ENCODE measurements around the gene CPED1.

The CPED1 gene

DNA sequence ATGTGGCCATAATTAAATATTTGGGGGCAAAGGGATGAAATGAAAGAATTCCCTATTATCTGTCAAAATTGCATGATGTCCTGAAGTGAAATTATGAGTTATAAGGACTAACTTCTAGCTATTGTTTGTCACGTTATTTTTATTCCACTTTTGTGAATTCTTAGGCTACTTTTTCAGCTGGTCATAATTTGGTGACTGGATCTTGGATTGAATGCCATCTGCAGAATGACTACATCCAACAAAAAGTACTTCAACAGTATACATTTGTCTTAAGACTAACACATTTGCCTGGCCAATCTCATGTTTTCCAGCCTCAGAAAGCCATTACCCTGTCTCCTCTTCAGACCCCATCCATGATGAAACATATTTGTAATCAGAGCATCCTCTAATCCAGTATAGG is 292.1 kb downstream of the CPED1 start:
- no peak overlapping the region for H3K4me3 ChIP-seq (ENCODE audit: low read depth, low read length)
- no peaks in the 10 kb centered on the region for H3K36me3 ChIP-seq (replicated peaks)
- no peak overlapping the region for H3K27ac ChIP-seq
- TF ChIP-seq, protein P1, sequence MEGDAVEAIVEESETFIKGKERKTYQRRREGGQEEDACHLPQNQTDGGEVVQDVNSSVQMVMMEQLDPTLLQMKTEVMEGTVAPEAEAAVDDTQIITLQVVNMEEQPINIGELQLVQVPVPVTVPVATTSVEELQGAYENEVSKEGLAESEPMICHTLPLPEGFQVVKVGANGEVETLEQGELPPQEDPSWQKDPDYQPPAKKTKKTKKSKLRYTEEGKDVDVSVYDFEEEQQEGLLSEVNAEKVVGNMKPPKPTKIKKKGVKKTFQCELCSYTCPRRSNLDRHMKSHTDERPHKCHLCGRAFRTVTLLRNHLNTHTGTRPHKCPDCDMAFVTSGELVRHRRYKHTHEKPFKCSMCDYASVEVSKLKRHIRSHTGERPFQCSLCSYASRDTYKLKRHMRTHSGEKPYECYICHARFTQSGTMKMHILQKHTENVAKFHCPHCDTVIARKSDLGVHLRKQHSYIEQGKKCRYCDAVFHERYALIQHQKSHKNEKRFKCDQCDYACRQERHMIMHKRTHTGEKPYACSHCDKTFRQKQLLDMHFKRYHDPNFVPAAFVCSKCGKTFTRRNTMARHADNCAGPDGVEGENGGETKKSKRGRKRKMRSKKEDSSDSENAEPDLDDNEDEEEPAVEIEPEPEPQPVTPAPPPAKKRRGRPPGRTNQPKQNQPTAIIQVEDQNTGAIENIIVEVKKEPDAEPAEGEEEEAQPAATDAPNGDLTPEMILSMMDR (IDR thresholded peaks at IDR 0.05; ENCODE audit: low read depth, low read length, missing control alignments) = no peak
- DNase-seq = no peak
- in situ Hi-C loops (cut with HindIII; ENCODE audit: low pct_ligation_motif_present, low sequenced_read_pairs) = no loop called here
- no peaks in the 10 kb centered on the region for H3K27me3 ChIP-seq (replicated peaks)

DNA sequence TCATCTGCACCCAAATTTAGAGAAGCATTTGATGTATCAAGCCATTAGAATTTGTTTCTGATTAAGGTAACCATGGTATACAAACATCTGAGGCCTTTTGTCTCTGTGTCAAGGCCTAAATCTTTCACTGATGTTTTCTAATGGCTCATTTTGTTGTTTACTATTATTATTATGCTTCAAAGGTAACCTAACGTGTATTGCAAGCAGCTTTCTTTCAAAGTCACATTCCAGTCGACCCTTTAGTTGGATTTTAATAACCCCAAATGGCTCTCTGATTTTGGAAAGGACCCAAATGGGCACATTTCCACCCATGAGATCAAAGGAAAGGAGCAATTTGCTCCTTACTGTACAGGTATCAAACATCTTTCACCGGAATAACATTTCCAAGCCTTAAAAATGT is 293.6 kb downstream of the CPED1 start:
- TF ChIP-seq, protein P1 (IDR thresholded peaks at IDR 0.05; ENCODE audit: low read depth, low read length, missing control alignments) = no peak
- Histone ChIP-seq H3K4me3 (ENCODE audit: low read depth, low read length) (no peak overlapping the region), H3K36me3 (replicated peaks) (no peaks in the 10 kb centered on the region), H3K27ac (no peak overlapping the region), H3K27me3 (replicated peaks) (no peaks in the 10 kb centered on the region)
- in situ Hi-C loops (cut with HindIII; ENCODE audit: low pct_ligation_motif_present, low sequenced_read_pairs) = no loop called here
- no peak for DNase-seq

DNA sequence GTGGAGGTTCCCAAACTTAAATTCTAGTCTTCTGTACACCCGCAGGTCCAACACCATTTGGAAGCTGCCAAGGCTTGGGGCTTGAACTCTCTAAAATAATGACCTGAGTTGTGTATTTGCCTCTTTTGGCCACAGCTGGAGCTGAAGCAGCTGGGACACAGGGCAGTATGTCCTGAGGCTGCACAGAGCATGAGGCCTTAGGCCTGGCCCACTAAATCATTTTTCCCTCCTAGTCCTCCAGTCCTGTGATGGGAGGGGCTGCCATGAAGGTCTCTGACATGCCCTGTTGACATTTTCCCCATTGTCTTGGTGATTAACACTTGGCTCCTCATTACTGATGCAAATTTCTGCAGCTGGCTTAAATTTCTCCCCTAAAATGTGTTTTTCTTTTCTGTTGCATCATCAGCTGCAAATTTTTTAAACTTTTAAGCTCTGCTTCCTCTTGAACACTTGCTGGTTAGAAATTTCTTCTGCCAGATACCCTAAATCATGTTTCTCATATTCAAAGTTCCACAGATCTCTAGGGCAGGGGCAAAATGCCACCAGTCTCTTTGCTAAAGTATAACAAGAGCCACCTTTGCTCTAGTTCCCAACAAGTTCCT is 296.7 kb downstream of the CPED1 start:
- in situ Hi-C loops (cut with HindIII; ENCODE audit: low pct_ligation_motif_present, low sequenced_read_pairs) = no loop called here
- TF ChIP-seq, protein P1 (IDR thresholded peaks at IDR 0.05; ENCODE audit: low read depth, low read length, missing control alignments) = no peak
- no peak overlapping the region for H3K27ac ChIP-seq
- no peaks in the 10 kb centered on the region for H3K27me3 ChIP-seq (replicated peaks)
- DNase-seq = no peak
- H3K4me3 ChIP-seq (ENCODE audit: low read depth, low read length) = no peak overlapping the region
- H3K36me3 ChIP-seq (replicated peaks) = no peaks in the 10 kb centered on the region

DNA sequence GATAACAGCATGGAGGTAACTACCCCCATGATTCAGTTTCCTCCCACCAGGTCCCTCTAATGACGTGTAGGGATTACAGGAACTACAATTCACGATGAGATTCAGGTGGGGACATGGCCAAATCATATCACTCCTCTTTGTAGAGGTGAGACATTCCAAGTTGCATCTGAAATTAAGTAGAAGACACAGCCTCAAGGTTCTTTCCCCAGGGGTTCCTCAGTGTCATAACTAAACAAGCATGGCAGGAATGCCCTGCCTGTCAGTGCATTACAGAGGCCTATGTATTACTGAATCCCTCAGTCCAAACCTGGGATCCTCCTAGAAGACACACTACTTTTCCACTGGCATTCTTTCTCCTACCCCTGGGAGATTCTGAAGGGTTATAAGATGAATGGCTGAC is 297.7 kb downstream of the CPED1 start:
- DNase-seq = no peak
- Histone ChIP-seq H3K4me3 (ENCODE audit: low read depth, low read length) (no peak overlapping the region), H3K27me3 (replicated peaks) (no peaks in the 10 kb centered on the region), H3K36me3 (replicated peaks) (no peaks in the 10 kb centered on the region), H3K27ac (no peak overlapping the region)
- in situ Hi-C loops (cut with HindIII; ENCODE audit: low pct_ligation_motif_present, low sequenced_read_pairs) = no loop called here
- TF ChIP-seq, protein P1 (IDR thresholded peaks at IDR 0.05; ENCODE audit: low read depth, low read length, missing control alignments) = no peak

DNA sequence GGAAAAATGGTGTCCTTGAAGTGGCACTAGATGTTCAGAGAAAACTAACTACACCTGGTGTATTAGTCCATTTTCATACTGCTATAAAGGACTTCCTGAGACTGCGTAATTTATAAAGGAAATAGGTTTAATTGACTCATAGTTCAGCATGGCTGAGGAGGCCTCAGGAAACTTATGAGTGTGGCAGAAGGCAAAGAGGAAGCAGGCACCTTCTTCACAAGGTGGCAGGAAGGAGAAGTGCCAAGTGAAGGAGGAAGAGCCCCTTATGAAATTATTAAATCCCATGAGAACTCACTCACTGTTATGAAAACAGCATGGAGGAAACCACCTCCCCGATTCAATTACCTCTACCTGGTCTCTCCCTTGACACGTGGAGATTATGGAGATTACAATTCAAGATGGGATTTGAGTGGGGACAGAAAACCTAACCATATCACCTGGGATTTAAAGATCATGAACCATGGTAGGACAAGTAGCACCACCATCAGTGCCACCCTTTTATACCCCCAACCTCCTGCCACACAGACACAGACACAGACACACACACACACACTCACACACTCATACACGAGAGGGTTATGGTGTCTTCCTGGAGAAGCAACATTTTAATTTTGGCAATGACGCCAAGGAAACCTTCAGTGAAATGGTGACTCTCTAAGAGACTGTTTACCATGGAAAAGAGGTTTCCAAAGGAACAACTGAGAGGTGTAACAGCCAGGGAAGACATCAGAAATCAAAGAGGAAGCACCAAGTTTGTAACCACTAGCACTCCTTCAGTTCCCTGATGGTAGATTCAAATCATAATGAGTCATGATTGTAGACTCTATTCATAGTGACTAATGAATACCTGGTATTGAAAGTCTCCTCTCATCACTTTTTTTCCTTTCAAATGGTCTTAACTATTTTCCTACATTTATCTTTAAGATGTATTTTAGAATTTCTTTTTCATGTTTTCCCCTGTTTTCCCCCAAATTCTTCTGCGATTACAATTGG is 298.5 kb downstream of the CPED1 start:
- DNase-seq = no peak
- in situ Hi-C loops (cut with HindIII; ENCODE audit: low pct_ligation_motif_present, low sequenced_read_pairs) = no loop called here
- Histone ChIP-seq H3K27ac (no peak overlapping the region), H3K36me3 (replicated peaks) (no peaks in the 10 kb centered on the region), H3K4me3 (ENCODE audit: low read depth, low read length) (no peak overlapping the region), H3K27me3 (replicated peaks) (no peaks in the 10 kb centered on the region)
- TF ChIP-seq, protein P1 (IDR thresholded peaks at IDR 0.05; ENCODE audit: low read depth, low read length, missing control alignments) = no peak
